Mesothelial cell of epicardium (in vitro differentiated cells): ENCODE data around the gene PRPS1. TPM values are rescaled to one million over a fixed set of nuclear protein-coding genes. Genes with fewer than 3 reads are reported as not detected.
"Not testable (repeated sequence)": the region's sequence is repeated elsewhere in the genome, so short reads cannot be mapped to it uniquely, and the experiment has no call there.

Experiments
- DNase-seq, 2 experiments: peaks; one replicate each; pipeline ENCODE4 v3.0.0; 2021; ENCODE audit warnings: low spot score in 2 of 2; ENCODE audit not compliant: unreplicated experiment in 2 of 2
- H3K27ac Mint-ChIP-seq: 2 replicates; pipeline ENCODE4 v1.8.0; 2021; ENCODE audit warnings: mixed read lengths
- H3K27me3 Mint-ChIP-seq: 2 replicates; pipeline ENCODE4 v1.8.0; 2021; ENCODE audit warnings: low read depth, mixed read lengths
- H3K36me3 Mint-ChIP-seq: 2 replicates; pipeline ENCODE4 v1.8.0; 2021; ENCODE audit warnings: mixed read lengths
- H3K4me1 Mint-ChIP-seq: 2 replicates; pipeline ENCODE4 v1.8.0; 2021; ENCODE audit warnings: mixed read lengths
- H3K4me3 Mint-ChIP-seq: 2 replicates; pipeline ENCODE4 v1.8.0; 2021; ENCODE audit warnings: mild to moderate bottlenecking, moderate library complexity, mixed read lengths
- H3K9me3 Mint-ChIP-seq: 2 replicates; pipeline ENCODE4 v1.8.0; 2021; ENCODE audit warnings: mixed read lengths
- total RNA-seq: library from RNA; stranded (reverse); gene quantifications from 3 replicates; pipeline ENCODE4 v1.2.1, GENCODE V29; 2021
- TF ChIP-seq, protein P1 (sequence below): fragments of 200-600 bp; sonication (generic); IDR thresholded peaks from one replicate; pipeline ENCODE4 v1.5.0; 2021; ENCODE audit warnings: antibody characterized with exemption; ENCODE audit not compliant: unreplicated experiment

Gene PRPS1
- total RNA-seq, 1 donor from 2014 or later = 28.3 TPM

DNA sequence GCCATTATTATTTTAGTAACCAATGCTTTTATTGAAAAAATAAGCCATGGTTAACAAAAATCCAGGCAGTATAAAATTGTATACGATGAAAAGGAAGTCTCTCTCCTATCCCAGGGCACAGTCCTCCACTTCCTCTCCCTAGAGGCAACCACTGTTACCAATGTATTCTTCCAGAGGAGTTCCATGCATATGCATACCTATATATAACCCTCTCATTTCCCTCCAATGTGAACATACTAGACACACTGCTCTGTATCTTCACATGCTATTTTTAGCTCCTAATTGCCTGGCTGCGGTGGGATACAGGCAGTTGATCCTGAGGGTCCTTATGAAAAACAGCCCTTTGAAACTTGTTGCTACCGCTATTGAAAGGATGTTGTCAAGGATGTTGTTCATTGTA is 33.8 kb downstream of the PRPS1 start:
- TF ChIP-seq, protein P1, sequence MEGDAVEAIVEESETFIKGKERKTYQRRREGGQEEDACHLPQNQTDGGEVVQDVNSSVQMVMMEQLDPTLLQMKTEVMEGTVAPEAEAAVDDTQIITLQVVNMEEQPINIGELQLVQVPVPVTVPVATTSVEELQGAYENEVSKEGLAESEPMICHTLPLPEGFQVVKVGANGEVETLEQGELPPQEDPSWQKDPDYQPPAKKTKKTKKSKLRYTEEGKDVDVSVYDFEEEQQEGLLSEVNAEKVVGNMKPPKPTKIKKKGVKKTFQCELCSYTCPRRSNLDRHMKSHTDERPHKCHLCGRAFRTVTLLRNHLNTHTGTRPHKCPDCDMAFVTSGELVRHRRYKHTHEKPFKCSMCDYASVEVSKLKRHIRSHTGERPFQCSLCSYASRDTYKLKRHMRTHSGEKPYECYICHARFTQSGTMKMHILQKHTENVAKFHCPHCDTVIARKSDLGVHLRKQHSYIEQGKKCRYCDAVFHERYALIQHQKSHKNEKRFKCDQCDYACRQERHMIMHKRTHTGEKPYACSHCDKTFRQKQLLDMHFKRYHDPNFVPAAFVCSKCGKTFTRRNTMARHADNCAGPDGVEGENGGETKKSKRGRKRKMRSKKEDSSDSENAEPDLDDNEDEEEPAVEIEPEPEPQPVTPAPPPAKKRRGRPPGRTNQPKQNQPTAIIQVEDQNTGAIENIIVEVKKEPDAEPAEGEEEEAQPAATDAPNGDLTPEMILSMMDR = no peak
- H3K27ac Mint-ChIP-seq = no peak overlapping the region
- no peaks in the 10 kb centered on the region for H3K4me1 Mint-ChIP-seq
- H3K27me3 Mint-ChIP-seq = no peaks in the 10 kb centered on the region
- no peak for DNase-seq
- H3K4me3 Mint-ChIP-seq = no peak overlapping the region
- H3K36me3 Mint-ChIP-seq = no peaks in the 10 kb centered on the region
- H3K9me3 Mint-ChIP-seq = peaks cover 14% of the 10 kb centered on the region

DNA sequence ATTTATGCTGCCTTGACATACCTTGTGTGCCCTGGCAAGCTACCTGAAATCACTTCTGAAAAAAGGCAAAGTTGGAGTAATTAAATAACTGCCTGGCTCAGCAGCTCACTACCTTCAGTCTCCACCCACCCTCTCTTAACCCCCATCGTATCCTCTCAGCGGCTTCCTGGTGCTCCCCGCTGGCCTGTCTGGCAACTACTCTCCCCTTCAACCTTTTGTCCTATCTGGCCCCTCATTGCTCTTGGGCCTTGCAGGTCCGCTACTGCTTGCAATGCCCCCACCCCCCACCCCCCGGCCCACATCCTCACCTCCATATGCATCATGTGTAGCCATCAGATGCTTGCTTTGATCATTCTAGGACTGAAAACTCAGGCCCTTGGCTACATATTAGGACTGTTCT is 34.5 kb downstream of the PRPS1 start:
- no peaks in the 10 kb centered on the region for H3K36me3 Mint-ChIP-seq
- TF ChIP-seq, protein P1 = no peak
- peaks cover 20% of the 10 kb centered on the region for H3K9me3 Mint-ChIP-seq
- no peaks in the 10 kb centered on the region for H3K27me3 Mint-ChIP-seq
- DNase-seq = no peak
- H3K4me1 Mint-ChIP-seq = no peaks in the 10 kb centered on the region
- H3K27ac Mint-ChIP-seq = no peak overlapping the region
- H3K4me3 Mint-ChIP-seq = no peak overlapping the region

DNA sequence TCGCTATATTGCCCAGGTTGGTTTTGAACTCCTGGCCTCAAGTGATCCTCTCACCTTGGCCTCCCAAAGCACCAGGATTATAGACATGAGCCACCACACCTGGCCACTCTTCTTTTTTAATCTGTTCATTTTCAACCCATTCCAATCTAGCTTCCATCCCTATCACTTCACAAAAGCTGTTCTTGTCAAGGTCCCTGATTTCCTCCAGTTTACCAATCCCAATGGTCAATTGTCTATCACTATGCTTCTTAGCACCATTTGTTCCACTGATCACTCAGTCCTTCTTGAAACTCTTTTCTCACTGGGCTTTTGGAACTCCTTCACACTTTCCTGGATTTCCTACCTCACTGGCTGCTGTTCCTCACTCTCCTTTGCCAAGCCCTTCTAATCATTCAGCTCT is 38.6 kb downstream of the PRPS1 start:
- DNase-seq = no peak
- TF ChIP-seq, protein P1 = no peak
- Mint-ChIP-seq H3K4me1 (no peaks in the 10 kb centered on the region), H3K4me3 (no peak overlapping the region), H3K9me3 (peaks cover 24% of the 10 kb centered on the region), H3K27me3 (no peaks in the 10 kb centered on the region), H3K27ac (no peak overlapping the region), H3K36me3 (no peaks in the 10 kb centered on the region)

DNA sequence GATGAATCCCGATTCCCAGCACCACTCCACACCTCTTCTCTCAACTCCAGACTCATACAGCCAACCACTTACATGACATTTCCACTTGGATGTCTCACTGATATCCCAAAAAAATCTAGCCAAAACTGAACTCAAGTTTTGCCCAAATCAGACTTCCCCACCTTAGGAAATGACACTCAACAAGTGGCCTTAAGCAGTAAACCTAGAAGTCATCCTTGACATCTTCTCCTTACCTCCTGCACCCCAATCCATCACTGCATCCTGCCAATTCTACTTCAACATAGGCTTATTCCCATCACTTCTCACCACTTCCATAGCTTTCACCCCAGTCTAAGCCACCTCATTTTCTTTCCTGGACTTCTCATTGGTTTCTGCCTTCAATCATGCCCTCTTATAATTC is 39.1 kb downstream of the PRPS1 start:
- Mint-ChIP-seq H3K4me1 (no peaks in the 10 kb centered on the region), H3K27me3 (no peaks in the 10 kb centered on the region), H3K36me3 (no peaks in the 10 kb centered on the region), H3K9me3 (peaks cover 24% of the 10 kb centered on the region), H3K4me3 (no peak overlapping the region), H3K27ac (no peak overlapping the region)
- TF ChIP-seq, protein P1 = no peak
- no peak for DNase-seq

DNA sequence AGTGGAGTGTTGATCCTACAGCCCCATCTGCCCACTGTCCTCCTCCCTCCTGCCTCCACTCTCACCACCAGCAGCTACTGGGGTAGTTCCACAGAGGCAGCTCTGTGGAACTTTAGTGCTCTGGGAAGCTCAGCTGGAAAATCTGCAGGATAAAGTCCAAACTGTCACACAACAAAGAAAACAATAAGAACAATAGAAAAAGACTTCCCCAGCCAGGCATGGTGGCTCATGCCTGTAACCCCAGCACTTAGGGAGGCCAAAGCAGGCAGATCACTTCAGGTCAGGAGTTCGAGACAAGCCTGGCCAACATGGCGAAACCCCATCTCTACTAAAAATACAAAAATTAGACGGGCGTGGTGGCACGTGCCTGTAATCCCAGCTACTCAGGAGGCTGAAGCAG is 40.4 kb downstream of the PRPS1 start:
- not testable (repeated sequence) for H3K4me3 Mint-ChIP-seq, H3K36me3 Mint-ChIP-seq, H3K27ac Mint-ChIP-seq, H3K27me3 Mint-ChIP-seq, DNase-seq, H3K4me1 Mint-ChIP-seq
- H3K9me3 Mint-ChIP-seq = peaks cover 26% of the 10 kb centered on the region

DNA sequence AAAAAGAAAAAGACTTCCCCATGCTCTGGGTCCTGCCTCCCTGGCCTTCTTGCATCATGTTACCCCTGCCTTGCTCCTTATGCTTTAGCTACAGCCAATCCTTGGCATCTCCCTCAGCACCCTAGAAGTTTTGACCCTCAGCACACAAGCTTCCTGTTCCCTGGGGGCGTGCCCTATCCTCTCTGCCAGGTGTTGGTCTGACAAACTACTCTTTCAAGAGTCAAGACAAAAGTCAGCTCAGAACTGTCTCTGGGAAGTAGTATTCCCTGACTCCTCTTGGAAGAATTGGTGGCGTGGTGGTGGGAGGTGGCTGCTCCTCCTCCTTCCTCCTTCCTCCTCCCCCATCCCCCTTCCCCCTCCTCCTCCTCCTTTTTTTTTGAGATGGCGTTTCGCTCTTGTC is 41.0 kb downstream of the PRPS1 start:
- H3K36me3 Mint-ChIP-seq = no peaks in the 10 kb centered on the region
- TF ChIP-seq, protein P1 = no peak
- no peak for DNase-seq

More for the DNA sequence above, 41.0 kb downstream of the PRPS1 start:
- Mint-ChIP-seq H3K27me3 (no peaks in the 10 kb centered on the region), H3K9me3 (peaks cover 26% of the 10 kb centered on the region), H3K4me1 (peaks cover 4% of the 10 kb centered on the region), H3K4me3 (no peak overlapping the region), H3K27ac (no peak overlapping the region)
